Astrocyte of the cerebellum (primary cell): ENCODE data around the gene FADS3.

Experiments used
- DNase-seq: peaks from one replicate; pipeline ENCODE4 v3.0.0-alpha.2; 2011; ENCODE audit warnings: low read depth
- H3K4me3 ChIP-seq: 2 replicates; pipeline ENCODE4 v1.5.1; 2011; ENCODE audit warnings: mild to moderate bottlenecking, low read depth, low read length, moderate library complexity
- CTCF ChIP-seq: IDR thresholded peaks from 2 replicates; pipeline ENCODE4 v1.5.1; 2012; ENCODE audit warnings: low read length, low read depth, moderate library complexity, mild to moderate bottlenecking; ENCODE audit errors: missing control alignments
- in situ Hi-C: cut with HindIII; loops from 2 replicates; pipeline ENCODE4 v1.10.0; 2017; ENCODE audit warnings: low sequenced_read_pairs

The FADS3 gene

DNA sequence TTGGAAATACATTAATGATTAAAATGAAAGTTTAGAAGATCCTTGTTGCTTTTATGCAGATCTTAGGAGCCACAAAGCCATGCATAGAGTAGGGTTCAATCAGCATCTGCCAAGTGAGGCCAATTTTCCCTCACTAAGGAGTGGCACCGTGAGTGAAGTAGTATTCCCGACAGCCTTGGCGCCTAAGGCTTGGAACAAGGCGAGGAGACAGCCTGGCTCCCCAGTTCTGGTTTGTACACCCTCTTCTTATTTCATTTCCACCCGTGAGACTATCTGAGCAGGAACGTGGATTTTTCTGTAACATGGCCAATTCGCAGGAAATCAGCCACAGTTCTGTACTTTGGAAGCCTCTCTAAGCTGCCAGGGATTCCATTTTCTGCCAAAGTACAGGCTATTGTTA, 40.7 kb downstream of the FADS3 start:
- no peak overlapping the region for H3K4me3 ChIP-seq
- TF ChIP-seq CTCF: no peak
- in situ Hi-C loops: no loop called here
- no peak for DNase-seq

DNA sequence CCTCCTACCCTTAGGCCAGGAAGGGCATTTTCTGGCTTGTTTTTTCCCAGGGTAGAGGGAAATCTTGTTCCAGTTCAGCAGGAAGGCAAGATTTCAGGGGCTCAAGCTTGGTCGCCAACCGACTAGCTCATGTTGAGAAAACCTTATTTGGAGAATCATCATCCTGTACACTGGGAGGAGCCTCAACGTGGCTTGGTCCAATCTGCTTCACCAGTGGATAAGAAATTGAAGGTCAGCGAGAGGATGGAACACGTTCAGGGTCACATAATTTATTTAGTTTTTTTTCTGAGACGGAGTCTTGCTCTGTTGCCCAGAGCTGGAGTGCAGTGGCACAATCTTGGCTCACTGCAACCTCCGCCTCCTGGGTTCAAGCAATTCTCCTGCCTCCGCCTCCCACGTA, 42.7 kb downstream of the FADS3 start:
- no peak for DNase-seq
- in situ Hi-C loops: no loop called here
- no peak for TF ChIP-seq CTCF
- no peak overlapping the region for H3K4me3 ChIP-seq

GRCh38 chr11:61847914-61848581, 43.3 kb downstream of the FADS3 start:
- no peak for DNase-seq
- no peak overlapping the region for H3K4me3 ChIP-seq
- TF ChIP-seq CTCF: no peak
- in situ Hi-C loops: no loop called here

GRCh38 chr11:61846362-61847020, 44.9 kb downstream of the FADS3 start:
- no peak for DNase-seq
- in situ Hi-C loops: no loop called here
- no peak overlapping the region for H3K4me3 ChIP-seq
- TF ChIP-seq CTCF: no peak

- TF ChIP-seq CTCF: no peak
- no peak for DNase-seq
- in situ Hi-C loops: no loop called here
- no peak overlapping the region for H3K4me3 ChIP-seq
Observed at GRCh38 chr11:61844909-61845565, 46.3 kb downstream of the FADS3 start.

DNA sequence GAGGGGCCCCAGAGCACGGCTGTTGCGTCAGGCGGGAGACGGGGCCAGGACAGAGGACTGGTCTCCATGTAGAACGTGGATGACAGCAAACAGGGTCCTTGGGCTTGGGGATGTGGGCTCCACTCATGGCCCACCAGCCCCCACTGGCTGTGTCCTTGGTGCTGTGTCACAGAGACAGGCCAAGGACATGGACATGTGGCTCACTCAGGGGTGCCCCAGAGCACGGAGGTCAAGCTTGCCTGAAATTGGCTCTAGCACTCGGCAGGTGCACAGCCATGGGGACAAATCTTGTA, 48.9 kb downstream of the FADS3 start:
- in situ Hi-C loops: no loop called here
- no peak overlapping the region for H3K4me3 ChIP-seq
- no peak for TF ChIP-seq CTCF
- no peak for DNase-seq
